GM23338 (cell line): ENCODE data around the gene LYZL1. TPM values are rescaled to one million over a fixed set of nuclear protein-coding genes. Genes with fewer than 3 reads are reported as not detected.
"Not testable (repeated sequence)": the region's sequence is repeated elsewhere in the genome, so short reads cannot be mapped to it uniquely, and the experiment has no call there.

Experiments
- ATAC-seq: fragments of 200-7000 bp; cut with Tn5 transposase; 3 replicates; pipeline ENCODE4 v1.9.1; 2020
- DNase-seq: peaks from one replicate; pipeline ENCODE4 v3.0.0-alpha.2; 2015; ENCODE audit warnings: low spot score
- H2AFZ ChIP-seq: fragments of 200-600 bp; sonication (generic); 2 replicates; pipeline ENCODE4 v1.8.0; 2016; ENCODE audit warnings: antibody characterized with exemption, mild to moderate bottlenecking, moderate library complexity
- H3F3A ChIP-seq: fragments of 200-600 bp; sonication (generic); replicated peaks from 2 replicates; pipeline ENCODE4 v1.8.0; 2017; ENCODE audit warnings: antibody characterized with exemption, mixed run types, low read depth
- H3K27ac ChIP-seq: fragments of 200-600 bp; sonication (generic); 2 replicates; pipeline ENCODE4 v1.6.1; 2016; ENCODE audit warnings: low read depth
- H3K27me3 ChIP-seq: fragments of 200-600 bp; sonication (generic); 2 replicates; pipeline ENCODE4 v1.8.0; 2016; ENCODE audit warnings: mild to moderate bottlenecking, mixed run types, moderate library complexity; ENCODE audit not compliant: insufficient read depth
- H3K36me3 ChIP-seq: fragments of 200-600 bp; sonication (generic); 2 replicates; pipeline ENCODE4 v1.8.0; 2016; ENCODE audit warnings: mild to moderate bottlenecking; ENCODE audit not compliant: insufficient read depth
- H3K4me1 ChIP-seq: fragments of 200-600 bp; sonication (generic); 2 replicates; pipeline ENCODE4 v1.8.0; 2016; ENCODE audit warnings: mild to moderate bottlenecking, moderate library complexity; ENCODE audit not compliant: insufficient read depth
- H3K4me2 ChIP-seq: fragments of 200-600 bp; sonication (generic); 2 replicates; pipeline ENCODE4 v1.7.1; 2017; ENCODE audit warnings: mixed run types
- H3K4me3 ChIP-seq: fragments of 200-600 bp; sonication (generic); 2 replicates; pipeline ENCODE4 v1.6.1; 2016; ENCODE audit warnings: mixed run types
- H3K79me2 ChIP-seq: fragments of 200-600 bp; sonication (generic); replicated peaks from 2 replicates; pipeline ENCODE4 v1.8.0; 2017; ENCODE audit warnings: mild to moderate bottlenecking; ENCODE audit not compliant: insufficient read depth
- H3K9me2 ChIP-seq: fragments of 200-600 bp; sonication (generic); 2 replicates; pipeline ENCODE4 v1.8.0; 2017; ENCODE audit not compliant: insufficient read depth
- H4K20me1 ChIP-seq: fragments of 200-600 bp; sonication (generic); replicated peaks from 2 replicates; pipeline ENCODE4 v1.8.0; 2017; ENCODE audit warnings: mild to moderate bottlenecking; ENCODE audit not compliant: insufficient read depth
- H3K27ac Mint-ChIP-seq: 2 replicates; pipeline ENCODE4 v1.8.0; 2020; ENCODE audit warnings: inconsistent platforms, mild to moderate bottlenecking, moderate library complexity, mixed read lengths
- H3K27me3 Mint-ChIP-seq: 3 replicates; pipeline ENCODE4 v1.8.0; 2022; ENCODE audit warnings: low read depth, mild to moderate bottlenecking, moderate library complexity, mixed read lengths, inconsistent platforms; ENCODE audit not compliant: insufficient read depth, poor library complexity
- H3K36me3 Mint-ChIP-seq: 3 replicates; pipeline ENCODE4 v1.8.0; 2021; ENCODE audit warnings: low read depth, mild to moderate bottlenecking, inconsistent platforms, moderate library complexity, mixed read lengths
- H3K4me1 Mint-ChIP-seq: 3 replicates; pipeline ENCODE4 v1.8.0; 2020; ENCODE audit warnings: mild to moderate bottlenecking, inconsistent platforms, mixed read lengths
- H3K4me3 Mint-ChIP-seq: 3 replicates; pipeline ENCODE4 v1.8.0; 2021; ENCODE audit warnings: moderate library complexity, mild to moderate bottlenecking, inconsistent platforms, mixed read lengths
- H3K9me3 Mint-ChIP-seq: 3 replicates; pipeline ENCODE4 v1.8.0; 2020; ENCODE audit warnings: moderate library complexity, mild to moderate bottlenecking, inconsistent platforms, mixed read lengths
- CREB1 ChIP-seq: fragments of 250-450 bp; sonication (Bioruptor Pico); IDR thresholded peaks from 2 replicates; pipeline ENCODE4 v1.5.0; 2020; ENCODE audit warnings: low read depth, mild to moderate bottlenecking, moderate library complexity
- CTCF ChIP-seq, 2 experiments: fragments of 200-600 bp in 1 of 2; sonication (generic) in 1 of 2; conservative IDR thresholded peaks; 2 replicates each; pipeline versions ENCODE4 v1.5.1 to v1.6.1; 2016 to 2017; ENCODE audit warnings: antibody characterized with exemption in 2 of 2, low read depth in 2 of 2, mild to moderate bottlenecking in 2 of 2, moderate library complexity in 1 of 2
- ETS1 ChIP-seq: IDR thresholded peaks from 2 replicates; pipeline ENCODE4 v1.6.1; 2016; ENCODE audit warnings: antibody characterized with exemption
- EZH2phosphoT487 ChIP-seq: fragments of 200-600 bp; sonication (generic); IDR thresholded peaks from one replicate; pipeline ENCODE4 v1.8.1; 2018; ENCODE audit warnings: antibody characterized with exemption; ENCODE audit not compliant: unreplicated experiment
- JUNB ChIP-seq: IDR thresholded peaks from one replicate; pipeline ENCODE4 v1.6.1; 2016; ENCODE audit warnings: antibody characterized with exemption; ENCODE audit not compliant: unreplicated experiment
- NANOG ChIP-seq: IDR thresholded peaks from 2 replicates; pipeline ENCODE4 v1.6.1; 2016; ENCODE audit warnings: antibody characterized with exemption, borderline replicate concordance
- POLR2AphosphoS5 ChIP-seq: IDR thresholded peaks from 2 replicates; pipeline ENCODE4 v1.6.1; 2016; ENCODE audit warnings: antibody characterized with exemption, low read depth
- REST ChIP-seq: IDR thresholded peaks from one replicate; pipeline ENCODE4 v1.6.1; 2018; ENCODE audit warnings: antibody characterized with exemption; ENCODE audit not compliant: unreplicated experiment
- polyA plus RNA-seq: library from polyadenylated mRNA; unstranded; fragments of >200 nt; fragmentation: Nextera tagmentation; extraction: Ambion mirVana; gene quantifications from 2 replicates; pipeline ENCODE4 v1.2.1, GENCODE V29; 2016
- total RNA-seq: library from RNA; depleted of rRNA; stranded (reverse); fragments of >200 nt; shearing (Covaris generic); gene quantifications from 2 replicates; pipeline ENCODE4 v1.2.3, GENCODE V29; 2014

Gene LYZL1
- total and polyA plus RNA-seq, 2 experiments from 2014 or later, result not detected

- Histone ChIP-seq H3K4me1 (0 out of 2 replicates have a peak, but pooled peaks cover 3% of the 10 kb centered on the region), H3F3A (no peaks in the 10 kb centered on the region), H3K27me3 (no peaks in the 10 kb centered on the region), H3K36me3 (no peaks in the 10 kb centered on the region), H4K20me1 (no peaks in the 10 kb centered on the region), H3K4me3 (no peak overlapping the region), H3K9me2 (no peaks in the 10 kb centered on the region), H3K4me2 (no peak overlapping the region), H3K79me2 (no peaks in the 10 kb centered on the region), H2AFZ (peak overlapping the region; percentile 66; the same call in 1 of the 2 replicates), H3K27ac (no peak overlapping the region)
- no peak overlapping the region for H3K27ac Mint-ChIP-seq
- no peak for DNase-seq
- peaks cover 9% of the 10 kb centered on the region for H3K27me3 Mint-ChIP-seq
- no peaks in the 10 kb centered on the region for H3K9me3 Mint-ChIP-seq
- no peak for ATAC-seq
- no peaks in the 10 kb centered on the region for H3K36me3 Mint-ChIP-seq
- peaks cover 23% of the 10 kb centered on the region for H3K4me1 Mint-ChIP-seq
- no peak overlapping the region for H3K4me3 Mint-ChIP-seq
- no peak for TF ChIP-seq CREB1
- no peak for TF ChIP-seq NANOG
- no peak for TF ChIP-seq ETS1
- no peak for TF ChIP-seq REST
Observed at GRCh38 chr10:29319205-29319781, 30.4 kb downstream of the LYZL1 start.

- peaks cover 25% of the 10 kb centered on the region for H3K4me1 Mint-ChIP-seq
- H3K4me3 ChIP-seq, H3K4me2 ChIP-seq, H3K9me2 ChIP-seq, H3K27ac ChIP-seq, H3K4me1 ChIP-seq, DNase-seq, H3K4me3 Mint-ChIP-seq, H3K36me3 ChIP-seq, ATAC-seq, H3K9me3 Mint-ChIP-seq, H4K20me1 ChIP-seq, H3K27ac Mint-ChIP-seq, H3F3A ChIP-seq, H3K79me2 ChIP-seq, H3K27me3 ChIP-seq, H3K36me3 Mint-ChIP-seq, H3K27me3 Mint-ChIP-seq, H2AFZ ChIP-seq: not testable (repeated sequence)
Observed at GRCh38 chr10:29320680-29321121, 31.8 kb downstream of the LYZL1 start.

GRCh38 chr10:29321656-29322055 lies 32.8 kb downstream of the LYZL1 start:
- Mint-ChIP-seq H3K27ac (no peak overlapping the region), H3K4me3 (no peak overlapping the region), H3K36me3 (no peaks in the 10 kb centered on the region), H3K27me3 (peaks cover 9% of the 10 kb centered on the region), H3K4me1 (peaks cover 25% of the 10 kb centered on the region), H3K9me3 (no peaks in the 10 kb centered on the region)
- Histone ChIP-seq H3K27ac (no peak overlapping the region), H3K4me2 (no peak overlapping the region), H2AFZ (no peak overlapping the region), H3K36me3 (no peaks in the 10 kb centered on the region), H3K4me1 (0 out of 2 replicates have a peak, but pooled peaks cover 3% of the 10 kb centered on the region), H3K4me3 (no peak overlapping the region), H3K79me2 (no peaks in the 10 kb centered on the region), H4K20me1 (no peaks in the 10 kb centered on the region), H3F3A (no peaks in the 10 kb centered on the region), H3K9me2 (no peaks in the 10 kb centered on the region), H3K27me3 (no peaks in the 10 kb centered on the region)
- no peak for ATAC-seq
- no peak for DNase-seq
- TF ChIP-seq EZH2phosphoT487 (no peak), REST (no peak), CTCF (conservative IDR thresholded peaks at IDR 0.05; ENCODE audit: low read depth in 2 of 2) (no peak), POLR2AphosphoS5 (no peak), JUNB (no peak)
